ENCODE measurements around the gene RPL41. TPM values are rescaled to one million over a fixed set of nuclear protein-coding genes. Genes with fewer than 3 reads are reported as not detected.

The RPL41 gene
- polyA plus RNA-seq, 1 of the 3 experiments (the other 2 are of a cell fraction), result 12,464 TPM

DNA sequence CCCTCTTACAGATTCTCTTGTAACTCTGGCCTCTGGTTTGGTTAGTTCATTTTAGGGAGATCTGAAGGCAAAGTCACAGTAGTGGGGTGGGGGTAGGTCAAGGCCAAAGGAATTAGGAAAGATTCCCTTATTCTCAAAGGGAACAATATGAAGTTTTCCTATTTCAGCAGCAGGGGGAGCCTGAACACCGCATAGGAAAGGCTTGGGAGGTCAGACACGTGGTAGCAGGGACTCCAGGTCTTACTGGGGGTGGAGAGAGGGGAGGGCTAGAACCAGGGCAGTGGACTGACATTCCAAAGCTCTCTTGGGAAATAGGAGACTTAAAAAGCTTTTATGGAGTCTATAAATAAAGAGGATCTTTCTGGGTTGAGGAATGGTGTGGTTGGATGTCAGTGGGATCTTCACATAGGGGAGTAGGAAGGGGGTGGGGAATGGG lies 2.9 kb downstream of the RPL41 start:
- peaks cover 10 to 25% of the 10 kb centered on the region in 2 experiments for H3K36me3 ChIP-seq (replicated peaks in 1 of 2; ENCODE audit: control insufficient read depth in 1 of 2, insufficient read depth in 2 of 2, low read length in 1 of 2)
- ChIA-PET CTCF (interaction anchor here (0.6 to 16.0 kb wide), 25 partner anchors 8 to 232 kb away, joined by 3 to 272 read pairs (median 4); partner anchors contain the start of genes ANKRD52, ESYT1, MYL6 and MYL6B), POLR2A (interaction anchor here (1.0 to 1.9 kb wide), 5 partner anchors 9 to 102 kb away, joined by 3 to 7 read pairs (median 4); partner anchors contain the start of genes ESYT1 and RNF41)
- H3K9ac ChIP-seq, result peak overlapping the region; percentile 72; the same call in 1 of the 2 replicates
- no peak overlapping the region for H2AFZ ChIP-seq (ENCODE audit: low read depth)
- H3K4me3 ChIP-seq (ENCODE audit: low read depth in 2 of 2, low read length in 1 of 2), result peak overlapping the region; percentile 79 to 89
- peak overlapping the region; percentile 93 for H3K4me2 ChIP-seq
- peaks cover 3% of the 10 kb centered on the region; the same call in 1 of the 2 replicates for H4K20me1 ChIP-seq (ENCODE audit: insufficient read depth)
- no peaks in the 10 kb centered on the region for H3K9me3 ChIP-seq
- peaks cover 52% of the 10 kb centered on the region for H3K79me2 ChIP-seq (ENCODE audit: insufficient read depth)
- no peaks in the 10 kb centered on the region for H3K9me2 ChIP-seq
- peaks cover 18 to 20% of the 10 kb centered on the region in 2 experiments; a peak in 3 of 4 replicates for H3K4me1 ChIP-seq (ENCODE audit: control insufficient read depth in 1 of 2, insufficient read depth in 2 of 2, low read depth in 1 of 2, low read length in 1 of 2)
- 2% methylated on average over 2 of the region's 2 CpGs for WGBS (ENCODE audit: low lambda C conversion rate)
- H3K27me3 ChIP-seq (ENCODE audit: insufficient read depth), result no peaks in the 10 kb centered on the region
- peak; percentile 85 for DNase-seq
- peaks cover 30% of the 10 kb centered on the region for H3F3A ChIP-seq (replicated peaks; ENCODE audit: insufficient read depth)
- H3K27ac ChIP-seq (ENCODE audit: low read depth in 2 of 2, low read length in 1 of 2), result peak overlapping the region; percentile 90 to 93
- no peak for TF ChIP-seq CHD2 (IDR thresholded peaks at IDR 0.05; ENCODE audit: low read length, partially characterized antibody)
- no peak for TF ChIP-seq EZH2phosphoT487 (IDR thresholded peaks at IDR 0.05; ENCODE audit: borderline replicate concordance, low read depth)
- TF ChIP-seq JUND (IDR thresholded peaks at IDR 0.05), result no peak
- TF ChIP-seq, protein P1, sequence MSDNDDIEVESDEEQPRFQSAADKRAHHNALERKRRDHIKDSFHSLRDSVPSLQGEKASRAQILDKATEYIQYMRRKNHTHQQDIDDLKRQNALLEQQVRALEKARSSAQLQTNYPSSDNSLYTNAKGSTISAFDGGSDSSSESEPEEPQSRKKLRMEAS (IDR thresholded peaks at IDR 0.05; ENCODE audit: low read depth), result peak; percentile 97
- no peak for TF ChIP-seq POLR2AphosphoS5 (IDR thresholded peaks at IDR 0.05; ENCODE audit: low read depth, low read length)
- TF ChIP-seq, protein P2, sequence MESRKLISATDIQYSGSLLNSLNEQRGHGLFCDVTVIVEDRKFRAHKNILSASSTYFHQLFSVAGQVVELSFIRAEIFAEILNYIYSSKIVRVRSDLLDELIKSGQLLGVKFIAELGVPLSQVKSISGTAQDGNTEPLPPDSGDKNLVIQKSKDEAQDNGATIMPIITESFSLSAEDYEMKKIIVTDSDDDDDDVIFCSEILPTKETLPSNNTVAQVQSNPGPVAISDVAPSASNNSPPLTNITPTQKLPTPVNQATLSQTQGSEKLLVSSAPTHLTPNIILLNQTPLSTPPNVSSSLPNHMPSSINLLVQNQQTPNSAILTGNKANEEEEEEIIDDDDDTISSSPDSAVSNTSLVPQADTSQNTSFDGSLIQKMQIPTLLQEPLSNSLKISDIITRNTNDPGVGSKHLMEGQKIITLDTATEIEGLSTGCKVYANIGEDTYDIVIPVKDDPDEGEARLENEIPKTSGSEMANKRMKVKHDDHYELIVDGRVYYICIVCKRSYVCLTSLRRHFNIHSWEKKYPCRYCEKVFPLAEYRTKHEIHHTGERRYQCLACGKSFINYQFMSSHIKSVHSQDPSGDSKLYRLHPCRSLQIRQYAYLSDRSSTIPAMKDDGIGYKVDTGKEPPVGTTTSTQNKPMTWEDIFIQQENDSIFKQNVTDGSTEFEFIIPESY (IDR thresholded peaks at IDR 0.05; ENCODE audit: borderline replicate concordance, low read depth), result no peak
- TF ChIP-seq, protein P3, sequence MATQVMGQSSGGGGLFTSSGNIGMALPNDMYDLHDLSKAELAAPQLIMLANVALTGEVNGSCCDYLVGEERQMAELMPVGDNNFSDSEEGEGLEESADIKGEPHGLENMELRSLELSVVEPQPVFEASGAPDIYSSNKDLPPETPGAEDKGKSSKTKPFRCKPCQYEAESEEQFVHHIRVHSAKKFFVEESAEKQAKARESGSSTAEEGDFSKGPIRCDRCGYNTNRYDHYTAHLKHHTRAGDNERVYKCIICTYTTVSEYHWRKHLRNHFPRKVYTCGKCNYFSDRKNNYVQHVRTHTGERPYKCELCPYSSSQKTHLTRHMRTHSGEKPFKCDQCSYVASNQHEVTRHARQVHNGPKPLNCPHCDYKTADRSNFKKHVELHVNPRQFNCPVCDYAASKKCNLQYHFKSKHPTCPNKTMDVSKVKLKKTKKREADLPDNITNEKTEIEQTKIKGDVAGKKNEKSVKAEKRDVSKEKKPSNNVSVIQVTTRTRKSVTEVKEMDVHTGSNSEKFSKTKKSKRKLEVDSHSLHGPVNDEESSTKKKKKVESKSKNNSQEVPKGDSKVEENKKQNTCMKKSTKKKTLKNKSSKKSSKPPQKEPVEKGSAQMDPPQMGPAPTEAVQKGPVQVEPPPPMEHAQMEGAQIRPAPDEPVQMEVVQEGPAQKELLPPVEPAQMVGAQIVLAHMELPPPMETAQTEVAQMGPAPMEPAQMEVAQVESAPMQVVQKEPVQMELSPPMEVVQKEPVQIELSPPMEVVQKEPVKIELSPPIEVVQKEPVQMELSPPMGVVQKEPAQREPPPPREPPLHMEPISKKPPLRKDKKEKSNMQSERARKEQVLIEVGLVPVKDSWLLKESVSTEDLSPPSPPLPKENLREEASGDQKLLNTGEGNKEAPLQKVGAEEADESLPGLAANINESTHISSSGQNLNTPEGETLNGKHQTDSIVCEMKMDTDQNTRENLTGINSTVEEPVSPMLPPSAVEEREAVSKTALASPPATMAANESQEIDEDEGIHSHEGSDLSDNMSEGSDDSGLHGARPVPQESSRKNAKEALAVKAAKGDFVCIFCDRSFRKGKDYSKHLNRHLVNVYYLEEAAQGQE (IDR thresholded peaks at IDR 0.05; ENCODE audit: low read depth, low read length), result no peak
- TF ChIP-seq, protein P4, sequence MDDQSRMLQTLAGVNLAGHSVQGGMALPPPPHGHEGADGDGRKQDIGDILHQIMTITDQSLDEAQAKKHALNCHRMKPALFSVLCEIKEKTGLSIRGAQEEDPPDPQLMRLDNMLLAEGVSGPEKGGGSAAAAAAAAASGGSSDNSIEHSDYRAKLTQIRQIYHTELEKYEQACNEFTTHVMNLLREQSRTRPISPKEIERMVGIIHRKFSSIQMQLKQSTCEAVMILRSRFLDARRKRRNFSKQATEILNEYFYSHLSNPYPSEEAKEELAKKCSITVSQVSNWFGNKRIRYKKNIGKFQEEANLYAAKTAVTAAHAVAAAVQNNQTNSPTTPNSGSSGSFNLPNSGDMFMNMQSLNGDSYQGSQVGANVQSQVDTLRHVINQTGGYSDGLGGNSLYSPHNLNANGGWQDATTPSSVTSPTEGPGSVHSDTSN (IDR thresholded peaks at IDR 0.05), result no peak
- TF ChIP-seq, protein P5, sequence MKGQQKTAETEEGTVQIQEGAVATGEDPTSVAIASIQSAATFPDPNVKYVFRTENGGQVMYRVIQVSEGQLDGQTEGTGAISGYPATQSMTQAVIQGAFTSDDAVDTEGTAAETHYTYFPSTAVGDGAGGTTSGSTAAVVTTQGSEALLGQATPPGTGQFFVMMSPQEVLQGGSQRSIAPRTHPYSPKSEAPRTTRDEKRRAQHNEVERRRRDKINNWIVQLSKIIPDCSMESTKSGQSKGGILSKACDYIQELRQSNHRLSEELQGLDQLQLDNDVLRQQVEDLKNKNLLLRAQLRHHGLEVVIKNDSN (IDR thresholded peaks at IDR 0.05; ENCODE audit: borderline replicate concordance, low read depth), result peak; percentile 77; the same call in 1 of the 2 replicates
- TF ChIP-seq TCF12 (IDR thresholded peaks at IDR 0.05), result 0 out of 2 replicates have a peak, but pooled peaks have one; percentile 5
- TF ChIP-seq RCOR1 (IDR thresholded peaks at IDR 0.05; ENCODE audit: low read length), result peak; percentile 49; the same call in 1 of the 2 replicates
- TF ChIP-seq MXI1 (IDR thresholded peaks at IDR 0.05; ENCODE audit: low read depth, low read length), result peak; percentile 99
- TF ChIP-seq GABPA (IDR thresholded peaks at IDR 0.05; ENCODE audit: low read depth), result 0 out of 2 replicates have a peak, but pooled peaks have one; percentile 35
- no peak for TF ChIP-seq RFX5 (IDR thresholded peaks at IDR 0.05; ENCODE audit: low read length)
- no peak for TF ChIP-seq YY1 (IDR thresholded peaks at IDR 0.05; ENCODE audit: low read depth)
- no peak for TF ChIP-seq ELF1 (IDR thresholded peaks at IDR 0.05)
- TF ChIP-seq, protein P6, sequence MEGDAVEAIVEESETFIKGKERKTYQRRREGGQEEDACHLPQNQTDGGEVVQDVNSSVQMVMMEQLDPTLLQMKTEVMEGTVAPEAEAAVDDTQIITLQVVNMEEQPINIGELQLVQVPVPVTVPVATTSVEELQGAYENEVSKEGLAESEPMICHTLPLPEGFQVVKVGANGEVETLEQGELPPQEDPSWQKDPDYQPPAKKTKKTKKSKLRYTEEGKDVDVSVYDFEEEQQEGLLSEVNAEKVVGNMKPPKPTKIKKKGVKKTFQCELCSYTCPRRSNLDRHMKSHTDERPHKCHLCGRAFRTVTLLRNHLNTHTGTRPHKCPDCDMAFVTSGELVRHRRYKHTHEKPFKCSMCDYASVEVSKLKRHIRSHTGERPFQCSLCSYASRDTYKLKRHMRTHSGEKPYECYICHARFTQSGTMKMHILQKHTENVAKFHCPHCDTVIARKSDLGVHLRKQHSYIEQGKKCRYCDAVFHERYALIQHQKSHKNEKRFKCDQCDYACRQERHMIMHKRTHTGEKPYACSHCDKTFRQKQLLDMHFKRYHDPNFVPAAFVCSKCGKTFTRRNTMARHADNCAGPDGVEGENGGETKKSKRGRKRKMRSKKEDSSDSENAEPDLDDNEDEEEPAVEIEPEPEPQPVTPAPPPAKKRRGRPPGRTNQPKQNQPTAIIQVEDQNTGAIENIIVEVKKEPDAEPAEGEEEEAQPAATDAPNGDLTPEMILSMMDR (IDR thresholded peaks at IDR 0.05), result peak; percentile 78
- peak; percentile 51 for TF ChIP-seq SMC3 (IDR thresholded peaks at IDR 0.05; ENCODE audit: low read depth, low read length)
- no peak for TF ChIP-seq GATA2 (CRISPR knock-in tag; IDR thresholded peaks at IDR 0.05)
- no peak for TF ChIP-seq MEF2A (IDR thresholded peaks at IDR 0.05; ENCODE audit: borderline replicate concordance, low read depth)
- no peak for TF ChIP-seq TEAD4 (IDR thresholded peaks at IDR 0.05; ENCODE audit: borderline replicate concordance, insufficient read depth)
- TF ChIP-seq, protein P7, sequence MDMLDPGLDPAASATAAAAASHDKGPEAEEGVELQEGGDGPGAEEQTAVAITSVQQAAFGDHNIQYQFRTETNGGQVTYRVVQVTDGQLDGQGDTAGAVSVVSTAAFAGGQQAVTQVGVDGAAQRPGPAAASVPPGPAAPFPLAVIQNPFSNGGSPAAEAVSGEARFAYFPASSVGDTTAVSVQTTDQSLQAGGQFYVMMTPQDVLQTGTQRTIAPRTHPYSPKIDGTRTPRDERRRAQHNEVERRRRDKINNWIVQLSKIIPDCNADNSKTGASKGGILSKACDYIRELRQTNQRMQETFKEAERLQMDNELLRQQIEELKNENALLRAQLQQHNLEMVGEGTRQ (IDR thresholded peaks at IDR 0.05; ENCODE audit: borderline replicate concordance, low read depth, low read length), result no peak
- no peak for TF ChIP-seq FOXJ3 (CRISPR knock-in tag; IDR thresholded peaks at IDR 0.05)
